T-helper 1 cell treated with Interleukin-12 subunit alpha and Interleukin-12 subunit beta and Interleukin-4 antibody, amounts not matched to agents 30 μg/mL and 1 μg/mL, for 36 hours (primary cell): ENCODE results near the gene TES.

Source experiments
- H3K27ac Mint-ChIP-seq: one replicate; pipeline ENCODE4 v1.8.0; 2021; ENCODE audit warnings: mild to moderate bottlenecking, mixed read lengths
- H3K27me3 Mint-ChIP-seq: one replicate; pipeline ENCODE4 v1.8.0; 2021; ENCODE audit warnings: low read depth, mixed read lengths
- H3K36me3 Mint-ChIP-seq: one replicate; pipeline ENCODE4 v1.8.0; 2021; ENCODE audit warnings: low read depth, mixed read lengths
- H3K4me1 Mint-ChIP-seq: one replicate; pipeline ENCODE4 v1.8.0; 2021; ENCODE audit warnings: low read depth, mixed read lengths
- H3K4me3 Mint-ChIP-seq: one replicate; pipeline ENCODE4 v1.8.0; 2021; ENCODE audit warnings: mild to moderate bottlenecking, moderate library complexity, mixed read lengths
- H3K9me3 Mint-ChIP-seq: one replicate; pipeline ENCODE4 v1.8.0; 2021; ENCODE audit warnings: mixed read lengths

The TES gene

GRCh38 chr7:116176226-116176625 is 34.1 kb upstream of the TES start:
- no peak overlapping the region for H3K4me3 Mint-ChIP-seq
- no peak overlapping the region for H3K27ac Mint-ChIP-seq

GRCh38 chr7:116177009-116177408 is 33.3 kb upstream of the TES start:
- Mint-ChIP-seq H3K4me3 (no peak overlapping the region), H3K9me3 (no peaks in the 10 kb centered on the region), H3K27ac (no peak overlapping the region), H3K27me3 (peaks cover 16% of the 10 kb centered on the region), H3K4me1 (no peaks in the 10 kb centered on the region), H3K36me3 (no peaks in the 10 kb centered on the region)

More at GRCh38 chr7:116176226-116176625, 34.1 kb upstream of the TES start:
- Mint-ChIP-seq H3K36me3 (no peaks in the 10 kb centered on the region), H3K4me1 (no peaks in the 10 kb centered on the region), H3K27me3 (peaks cover 24% of the 10 kb centered on the region), H3K9me3 (no peaks in the 10 kb centered on the region)

- Mint-ChIP-seq H3K9me3 (no peaks in the 10 kb centered on the region), H3K27ac (no peak overlapping the region), H3K27me3 (no peaks in the 10 kb centered on the region), H3K4me3 (no peak overlapping the region), H3K4me1 (no peaks in the 10 kb centered on the region), H3K36me3 (no peaks in the 10 kb centered on the region)
Observed at GRCh38 chr7:116180302-116180701, 30.0 kb upstream of the TES start.

GRCh38 chr7:116182023-116182422 is 28.3 kb upstream of the TES start:
- H3K4me3 Mint-ChIP-seq: no peak overlapping the region
- no peaks in the 10 kb centered on the region for H3K27me3 Mint-ChIP-seq
- no peak overlapping the region for H3K27ac Mint-ChIP-seq
- H3K36me3 Mint-ChIP-seq: no peaks in the 10 kb centered on the region
- H3K4me1 Mint-ChIP-seq: no peaks in the 10 kb centered on the region
- peaks cover 1% of the 10 kb centered on the region for H3K9me3 Mint-ChIP-seq

- Mint-ChIP-seq H3K27ac (no peak overlapping the region), H3K4me3 (no peak overlapping the region), H3K27me3 (peaks cover 13% of the 10 kb centered on the region), H3K4me1 (no peaks in the 10 kb centered on the region), H3K36me3 (no peaks in the 10 kb centered on the region), H3K9me3 (peaks cover 6% of the 10 kb centered on the region)
Observed at GRCh38 chr7:116185450-116185849, 24.9 kb upstream of the TES start.

DNA sequence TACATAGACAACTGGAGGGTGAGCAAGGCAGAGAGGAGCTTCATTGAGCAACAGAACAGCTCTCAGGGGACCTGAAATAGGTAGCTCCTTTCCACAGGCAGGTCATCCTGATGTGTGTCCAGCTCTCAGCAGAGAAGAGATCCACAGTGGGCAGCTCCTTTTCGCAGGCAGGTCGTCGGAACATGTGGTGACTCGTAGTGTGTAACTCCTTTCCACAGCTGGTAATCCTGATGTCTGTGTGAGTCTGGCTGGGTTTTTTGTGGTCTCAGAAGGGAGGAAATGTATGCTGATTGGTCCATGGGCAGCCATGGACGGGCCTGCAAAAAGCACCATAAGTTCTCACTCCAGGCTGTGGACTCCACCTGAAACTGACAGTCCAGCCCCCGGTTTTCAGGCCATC is 24.4 kb upstream of the TES start:
- no peaks in the 10 kb centered on the region for H3K36me3 Mint-ChIP-seq
- H3K9me3 Mint-ChIP-seq: peaks cover 6% of the 10 kb centered on the region
- H3K27me3 Mint-ChIP-seq: peaks cover 13% of the 10 kb centered on the region
- H3K4me1 Mint-ChIP-seq: no peaks in the 10 kb centered on the region
- H3K27ac Mint-ChIP-seq: no peak overlapping the region
- no peak overlapping the region for H3K4me3 Mint-ChIP-seq

- H3K36me3 Mint-ChIP-seq: no peaks in the 10 kb centered on the region
- H3K9me3 Mint-ChIP-seq: peaks cover 6% of the 10 kb centered on the region
- no peak overlapping the region for H3K4me3 Mint-ChIP-seq
- H3K27ac Mint-ChIP-seq: no peak overlapping the region
- H3K27me3 Mint-ChIP-seq: peaks cover 17% of the 10 kb centered on the region
- no peaks in the 10 kb centered on the region for H3K4me1 Mint-ChIP-seq
Observed at GRCh38 chr7:116187400-116187799, 22.9 kb upstream of the TES start.

DNA sequence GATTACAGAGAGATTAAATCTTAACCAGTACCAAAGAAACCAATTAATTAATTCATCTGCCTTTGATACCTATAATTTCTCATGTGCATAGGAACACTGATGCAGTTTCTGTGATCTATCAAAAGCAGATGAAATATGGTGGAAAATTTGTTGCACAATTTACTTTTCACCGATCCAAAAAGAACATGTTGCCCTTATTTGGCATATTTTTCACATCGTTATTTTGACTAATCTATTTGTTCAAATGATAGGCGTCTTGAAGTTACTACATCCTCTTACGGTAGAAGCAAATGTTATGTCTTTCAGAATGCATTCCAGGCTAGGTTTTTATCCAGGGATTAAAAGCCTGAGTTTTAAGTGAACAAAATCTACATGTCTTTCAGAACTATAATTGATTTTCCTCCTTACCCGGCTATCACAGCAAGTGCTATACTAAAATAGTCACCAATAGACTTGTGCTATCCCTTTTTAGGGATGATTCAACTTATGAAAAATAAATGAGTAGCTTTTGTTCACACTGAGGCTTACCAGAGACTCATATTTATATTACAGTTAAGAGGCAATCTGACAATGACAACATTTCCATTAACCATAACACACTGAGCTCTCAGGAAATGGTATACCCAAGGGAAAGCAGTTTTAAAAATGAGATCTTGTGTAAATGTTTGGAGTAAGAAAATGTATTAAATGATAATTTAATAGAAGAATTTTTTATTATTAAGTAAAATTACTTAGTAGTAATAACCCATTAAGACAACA is 16.8 kb upstream of the TES start:
- Mint-ChIP-seq H3K27me3 (peaks cover 21% of the 10 kb centered on the region), H3K4me3 (no peak overlapping the region), H3K9me3 (no peaks in the 10 kb centered on the region), H3K4me1 (no peaks in the 10 kb centered on the region), H3K27ac (no peak overlapping the region), H3K36me3 (no peaks in the 10 kb centered on the region)

DNA sequence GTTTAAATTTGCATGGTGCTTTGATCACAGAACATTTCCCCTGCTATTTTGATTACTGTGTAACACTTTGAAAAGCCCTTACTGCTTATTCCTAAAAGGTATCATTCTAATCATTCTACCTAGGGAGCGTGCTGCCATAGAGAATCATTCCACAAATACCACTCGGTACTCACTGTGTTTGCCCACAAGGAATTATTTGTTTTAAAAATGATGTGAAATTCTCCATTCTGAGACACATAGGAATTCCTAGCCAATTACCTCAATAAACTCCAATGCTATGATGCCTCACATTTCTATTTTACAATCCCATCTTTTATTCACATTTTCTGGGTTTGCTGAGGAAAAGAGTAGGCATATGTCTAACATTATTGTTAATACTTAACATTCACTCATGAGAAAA is 16.2 kb upstream of the TES start:
- Mint-ChIP-seq H3K4me3 (no peak overlapping the region), H3K27me3 (peaks cover 17% of the 10 kb centered on the region), H3K4me1 (no peaks in the 10 kb centered on the region), H3K36me3 (no peaks in the 10 kb centered on the region), H3K9me3 (no peaks in the 10 kb centered on the region), H3K27ac (no peak overlapping the region)

GRCh38 chr7:116195451-116195850 is 14.9 kb upstream of the TES start:
- Mint-ChIP-seq H3K4me3 (no peak overlapping the region), H3K4me1 (no peaks in the 10 kb centered on the region), H3K9me3 (no peaks in the 10 kb centered on the region), H3K36me3 (no peaks in the 10 kb centered on the region), H3K27me3 (peaks cover 21% of the 10 kb centered on the region), H3K27ac (no peak overlapping the region)

GRCh38 chr7:116196947-116197346 is 13.4 kb upstream of the TES start:
- peaks cover 25% of the 10 kb centered on the region for H3K27me3 Mint-ChIP-seq
- no peak overlapping the region for H3K4me3 Mint-ChIP-seq
- H3K27ac Mint-ChIP-seq: no peak overlapping the region
- no peaks in the 10 kb centered on the region for H3K9me3 Mint-ChIP-seq
- no peaks in the 10 kb centered on the region for H3K4me1 Mint-ChIP-seq
- no peaks in the 10 kb centered on the region for H3K36me3 Mint-ChIP-seq

- Mint-ChIP-seq H3K27ac (no peak overlapping the region), H3K27me3 (peaks cover 26% of the 10 kb centered on the region), H3K9me3 (no peaks in the 10 kb centered on the region), H3K4me1 (no peaks in the 10 kb centered on the region), H3K4me3 (no peak overlapping the region), H3K36me3 (no peaks in the 10 kb centered on the region)
Observed at GRCh38 chr7:116197360-116197759, 13.0 kb upstream of the TES start.

- H3K4me1 Mint-ChIP-seq: no peaks in the 10 kb centered on the region
- no peaks in the 10 kb centered on the region for H3K9me3 Mint-ChIP-seq
- no peak overlapping the region for H3K27ac Mint-ChIP-seq
- H3K4me3 Mint-ChIP-seq: no peak overlapping the region
- H3K27me3 Mint-ChIP-seq: peaks cover 36% of the 10 kb centered on the region
- H3K36me3 Mint-ChIP-seq: no peaks in the 10 kb centered on the region
Observed at GRCh38 chr7:116198748-116199410, 11.5 kb upstream of the TES start.

GRCh38 chr7:116200963-116201362 is 9.4 kb upstream of the TES start:
- Mint-ChIP-seq H3K4me1 (no peaks in the 10 kb centered on the region), H3K27ac (no peak overlapping the region), H3K36me3 (no peaks in the 10 kb centered on the region), H3K9me3 (no peaks in the 10 kb centered on the region), H3K27me3 (peaks cover 47% of the 10 kb centered on the region), H3K4me3 (no peak overlapping the region)

DNA sequence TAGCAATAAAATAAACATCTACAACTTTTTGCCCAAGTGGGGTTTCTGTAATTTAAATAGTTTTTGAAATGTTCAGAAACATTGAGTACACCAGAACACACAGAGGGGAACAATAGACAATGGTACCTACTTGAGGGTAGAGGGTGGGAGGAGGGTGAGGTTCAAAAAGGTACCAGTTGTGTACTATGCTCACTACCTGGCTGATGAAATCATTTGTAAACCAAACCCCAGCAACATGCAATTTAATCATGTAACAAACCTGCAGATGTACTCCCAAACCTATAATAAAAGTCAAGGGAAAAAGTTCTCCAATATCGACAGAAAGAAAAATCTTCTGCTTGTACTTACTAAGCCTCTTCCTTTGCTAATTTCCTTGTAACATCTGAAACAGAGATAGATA is 4.2 kb upstream of the TES start:
- Mint-ChIP-seq H3K27ac (no peak overlapping the region), H3K4me1 (peaks cover 3% of the 10 kb centered on the region), H3K9me3 (no peaks in the 10 kb centered on the region), H3K27me3 (peaks cover 32% of the 10 kb centered on the region), H3K4me3 (no peak overlapping the region), H3K36me3 (peaks cover 2% of the 10 kb centered on the region)
